ENCODE measurements around the gene EGLN1.

- no peak for TF ChIP-seq CTCF (IDR thresholded peaks at IDR 0.05)
- no peak for TF ChIP-seq POLR2A (IDR thresholded peaks at IDR 0.05)
Observed at GRCh38 chr1:231416901-231417300, 5.2 kb downstream of the EGLN1 start.

All from thyroid gland (tissue), 4 donors.